Stimulated activated naive CD4-positive, alpha-beta T cell (primary cell): Measurements from ENCODE around the gene PGS1.
"Not testable (repeated sequence)": the region's sequence is repeated elsewhere in the genome, so short reads cannot be mapped to it uniquely, and the experiment has no call there.

Experiments
- DNase-seq, 6 experiments: peaks; one replicate each; lab custom pipeline; 2025; lab: John Stamatoyannopoulos, UW

Gene PGS1

GRCh38 chr17:78378225-78379130 is at the start of gene PGS1:
PGS1 (plus strand) TSS chr17:78378649; CDS start chr17:78378666, 17 bp downstream.
- DNase-seq: peak; percentile 69 to 90 (median 72)

DNA sequence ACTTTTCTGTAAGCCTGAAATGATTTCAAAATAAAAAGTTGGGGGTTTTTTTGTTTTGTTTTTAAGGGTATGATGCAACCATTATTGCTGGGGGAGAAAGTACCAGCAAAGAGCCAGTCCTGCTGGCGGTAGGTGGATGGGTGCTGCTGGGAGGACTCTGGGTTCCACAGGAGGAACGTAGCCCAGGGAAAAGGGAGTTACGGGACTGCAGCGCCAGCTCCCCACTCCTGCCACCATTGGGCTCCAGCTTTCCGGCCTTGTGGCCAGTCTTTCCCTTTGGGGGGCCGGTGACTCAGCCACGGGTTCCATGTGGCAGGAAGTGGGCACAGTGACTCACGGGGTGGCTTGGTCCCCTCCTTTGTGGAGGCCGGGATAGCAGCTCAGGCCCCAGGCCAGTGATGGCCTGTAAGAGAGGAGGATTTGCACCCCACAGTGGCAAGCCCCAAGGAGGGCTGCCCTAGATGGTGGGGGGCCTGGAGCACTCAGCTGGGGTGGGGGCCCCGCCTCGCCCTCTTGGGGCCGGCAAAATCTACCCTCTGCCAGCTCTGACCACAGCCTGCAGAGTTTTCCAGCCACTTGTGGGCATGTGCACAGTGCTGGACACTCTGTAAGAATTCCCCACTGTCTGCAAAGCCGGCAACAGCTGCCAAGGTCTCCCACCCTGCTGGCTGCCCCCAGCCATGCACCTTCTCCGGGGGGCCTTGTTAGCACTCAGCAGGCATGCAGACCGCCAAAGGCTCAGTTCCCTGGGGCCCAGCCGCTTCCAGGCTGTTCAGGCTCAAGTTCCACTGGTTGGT is 49.0 kb upstream of the PGS1 start:
- no peak for DNase-seq

DNA sequence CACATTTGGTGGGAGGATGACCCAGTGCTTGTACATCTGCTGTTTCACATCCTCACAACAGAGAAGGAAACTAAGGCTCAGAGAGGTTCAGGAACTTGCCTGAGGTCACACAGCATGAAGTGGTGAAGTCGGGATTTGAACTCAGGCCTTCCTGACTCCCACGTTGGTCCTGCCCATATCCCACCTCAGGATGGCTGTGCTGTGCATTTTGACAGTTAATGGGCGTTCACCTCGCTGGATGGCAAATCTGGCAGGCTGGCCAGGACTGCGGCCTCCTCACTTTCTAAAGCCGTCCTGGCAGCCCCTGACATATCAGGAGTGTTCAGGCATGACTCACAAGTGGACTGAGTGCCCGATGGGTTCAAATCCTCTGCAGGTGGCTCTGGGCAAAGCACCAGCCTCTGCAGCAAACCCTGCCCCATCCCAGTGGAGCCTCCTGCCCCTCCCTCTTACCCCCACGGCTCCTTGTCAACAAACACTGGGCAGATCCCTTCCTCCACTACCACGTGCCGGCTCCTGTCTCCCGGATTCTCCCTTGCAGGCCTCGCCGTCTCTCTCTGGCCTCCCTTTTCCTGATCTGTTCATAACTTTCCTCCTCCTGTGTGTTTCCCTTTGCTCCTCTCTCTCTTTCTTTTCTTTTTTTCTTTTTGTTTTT is 47.8 kb upstream of the PGS1 start:
- no peak for DNase-seq

- DNase-seq: not testable (repeated sequence)
Measured at GRCh38 chr17:78331355-78331754, 47.1 kb upstream of the PGS1 start.

DNA sequence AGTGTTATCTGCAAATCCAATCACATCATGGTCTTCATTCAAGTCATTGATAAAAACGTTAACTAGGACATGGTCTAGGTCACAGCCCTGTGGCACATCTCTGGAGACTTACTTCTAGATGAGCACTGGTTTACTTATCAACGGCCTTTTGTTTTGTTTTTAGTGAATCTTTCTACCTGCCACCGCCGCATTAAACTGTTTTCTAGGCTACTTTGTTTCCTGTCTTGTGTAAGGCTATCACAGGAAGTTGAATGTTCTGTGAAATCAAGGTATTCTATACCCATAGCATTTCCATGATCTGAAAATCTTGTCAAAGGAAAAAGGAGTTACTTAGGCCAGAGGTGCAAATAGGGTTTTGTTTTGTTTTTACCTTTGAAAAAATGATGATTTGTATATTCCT is 45.5 kb upstream of the PGS1 start:
- peak in 3 of 6 experiments; percentile 19 to 53 (median 39) for DNase-seq

- no peak for DNase-seq
Measured at GRCh38 chr17:78335209-78335608, 43.2 kb upstream of the PGS1 start.

DNA sequence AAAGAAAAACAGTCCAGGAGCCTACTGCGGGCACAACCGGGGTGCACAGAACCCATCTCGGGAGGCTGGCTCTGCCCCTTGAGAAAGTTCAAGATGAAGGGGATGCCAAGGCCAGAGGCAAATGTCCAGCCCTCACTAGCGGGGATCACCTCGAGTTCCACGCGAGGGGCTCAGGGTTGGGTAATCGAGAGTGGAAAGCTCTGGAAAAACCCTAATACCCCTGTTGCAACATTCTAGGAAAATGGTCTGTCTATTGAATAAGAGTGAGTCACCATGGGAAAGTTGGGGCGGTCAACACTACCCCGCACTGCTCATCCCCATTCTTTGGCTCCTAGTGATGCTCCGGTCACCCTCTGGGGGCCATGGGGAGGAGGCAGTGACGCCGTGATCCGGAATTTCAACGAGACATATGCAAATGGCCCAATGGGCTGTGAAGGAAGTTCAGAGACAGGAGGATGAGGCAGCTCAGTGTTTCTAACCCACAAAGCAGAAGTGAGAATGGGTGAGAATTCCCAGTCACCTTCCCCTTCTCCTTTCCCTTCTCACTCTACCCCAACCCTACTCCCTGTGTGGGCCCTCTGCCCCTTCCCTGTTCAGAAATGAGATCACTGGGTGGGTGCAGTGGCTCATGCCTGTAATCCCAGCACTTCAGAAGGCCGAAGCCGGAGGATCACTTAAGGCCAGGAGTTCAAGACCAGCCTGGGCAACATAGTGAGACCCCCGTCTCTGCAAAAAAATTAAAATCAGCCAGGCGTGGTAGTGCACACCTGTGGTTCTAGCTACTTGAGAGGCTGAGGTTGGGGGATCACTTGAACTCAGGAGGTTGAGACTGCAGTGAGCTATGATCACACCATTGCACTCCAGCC is 41.0 kb upstream of the PGS1 start:
- no peak for DNase-seq

DNA sequence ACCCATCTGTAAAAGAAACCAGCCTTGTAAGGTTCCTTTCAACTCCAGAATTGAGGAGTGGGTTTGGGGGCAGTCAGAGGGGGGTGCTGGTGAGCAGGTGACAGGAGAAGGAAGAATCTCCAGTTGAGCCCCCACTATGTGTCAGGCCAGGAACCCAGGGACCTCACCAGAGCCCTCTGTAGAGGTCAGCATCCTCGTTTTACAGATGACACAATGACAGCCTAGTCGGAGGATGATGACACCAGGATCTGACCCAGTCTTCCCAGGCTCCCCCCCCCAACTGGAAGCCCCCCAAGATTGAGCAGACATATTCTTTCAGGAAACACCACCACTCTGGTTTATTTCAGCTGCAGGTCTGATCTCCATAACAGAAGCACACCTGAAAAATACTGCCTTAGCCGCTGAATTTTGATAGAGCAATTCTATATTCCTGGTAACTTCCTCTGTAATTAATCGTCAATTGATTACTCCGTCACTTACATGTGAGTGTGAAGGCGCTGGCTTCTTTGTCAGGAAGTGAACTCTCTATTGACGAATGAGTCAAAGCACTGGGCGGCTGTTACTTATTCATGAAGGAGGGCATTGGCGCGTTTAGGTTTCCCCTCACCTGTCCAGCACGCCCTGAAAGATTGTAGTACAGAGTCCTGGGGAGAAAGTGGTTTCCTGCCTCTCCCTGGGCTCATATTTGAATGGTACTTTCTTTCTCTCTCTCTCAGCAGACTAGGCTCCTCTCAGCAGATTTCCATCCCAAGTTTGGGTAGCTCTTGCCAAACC is 39.8 kb upstream of the PGS1 start:
- no peak for DNase-seq

DNA sequence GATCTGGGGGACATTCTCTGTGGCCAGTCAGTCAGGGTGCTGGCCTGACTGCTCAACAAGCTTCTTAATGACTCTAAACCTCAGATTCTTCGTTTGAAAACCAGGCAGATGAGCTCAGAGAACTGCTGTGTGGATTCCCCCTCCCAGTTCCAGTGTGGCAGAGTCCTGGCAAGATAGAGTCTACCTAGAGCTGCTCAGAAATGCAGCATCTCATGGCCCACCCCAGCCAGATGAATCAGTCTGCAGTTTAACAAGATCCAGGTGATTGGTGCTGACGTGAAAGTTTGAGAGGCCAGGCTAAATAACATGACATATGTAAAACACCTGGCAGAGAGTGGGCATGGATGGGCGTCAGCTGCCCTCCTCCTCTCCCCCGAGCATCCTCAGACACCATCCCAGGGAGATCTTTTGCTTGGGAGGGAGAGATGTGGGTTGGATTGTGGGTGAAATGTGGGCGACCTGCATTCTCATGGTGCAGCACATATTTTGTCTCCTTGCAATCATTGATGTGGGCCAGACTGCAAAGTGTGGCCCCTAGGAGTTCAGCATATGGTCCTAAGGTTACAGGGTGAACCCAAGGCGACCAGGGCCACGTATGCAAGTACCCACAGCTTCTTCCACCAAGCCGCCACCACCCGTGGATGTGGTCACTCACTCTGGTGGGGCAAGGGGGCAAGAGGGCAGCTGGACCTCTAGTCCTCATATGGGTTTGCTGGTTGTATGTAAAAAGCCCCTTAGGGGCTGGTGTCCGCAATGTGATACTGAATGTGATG is 38.1 kb upstream of the PGS1 start:
- DNase-seq: no peak

- peak in 3 of 6 experiments; percentile 14 to 36 (median 26) for DNase-seq
Measured at GRCh38 chr17:78341559-78342448, 36.6 kb upstream of the PGS1 start.

DNA sequence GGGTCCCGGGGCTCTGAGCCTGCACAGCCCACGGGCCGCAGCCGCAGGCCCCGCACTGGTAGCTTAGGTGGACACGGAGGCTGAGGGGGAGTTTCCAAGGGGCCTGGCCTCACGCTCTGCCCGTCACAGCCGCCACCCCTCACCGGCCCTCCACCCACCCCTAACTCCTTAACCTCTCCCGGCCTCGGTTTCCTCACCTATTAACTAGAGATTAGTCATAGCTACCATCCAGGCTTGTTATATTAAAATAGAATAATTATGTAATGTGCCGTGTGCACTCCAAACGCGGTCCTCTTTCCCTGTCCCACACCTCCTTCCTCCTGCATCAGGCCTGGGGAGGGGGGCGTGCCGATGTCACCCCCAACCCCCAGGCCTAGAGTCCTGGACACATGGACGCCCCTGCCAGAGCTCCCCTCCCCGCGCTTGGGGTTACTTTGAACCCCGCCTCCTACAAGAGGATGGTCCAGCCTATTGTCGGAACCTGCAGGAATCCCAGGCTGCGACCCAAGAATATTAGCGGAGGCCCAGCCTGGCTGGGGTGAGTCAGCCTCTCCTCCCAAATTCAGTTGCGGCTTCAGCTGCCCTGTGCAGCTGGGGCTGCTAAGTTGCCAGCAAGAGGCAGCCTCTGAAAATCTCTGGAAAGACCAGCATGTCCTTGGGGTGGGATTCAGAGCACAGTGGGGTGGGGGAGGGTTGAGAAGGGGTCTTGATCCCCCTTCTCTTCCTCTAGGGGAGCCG is 35.8 kb upstream of the PGS1 start:
- DNase-seq: no peak

GRCh38 chr17:78343187-78343542 is 35.3 kb upstream of the PGS1 start:
- no peak for DNase-seq

GRCh38 chr17:78343543-78344201 is 34.8 kb upstream of the PGS1 start:
- peak; percentile 46 to 84 (median 73) for DNase-seq

- DNase-seq: peak in 1 of 6 experiments; percentile 9
Measured at GRCh38 chr17:78344666-78345065, 33.8 kb upstream of the PGS1 start.

- DNase-seq: no peak
Measured at GRCh38 chr17:78345172-78345571, 33.3 kb upstream of the PGS1 start.

DNA sequence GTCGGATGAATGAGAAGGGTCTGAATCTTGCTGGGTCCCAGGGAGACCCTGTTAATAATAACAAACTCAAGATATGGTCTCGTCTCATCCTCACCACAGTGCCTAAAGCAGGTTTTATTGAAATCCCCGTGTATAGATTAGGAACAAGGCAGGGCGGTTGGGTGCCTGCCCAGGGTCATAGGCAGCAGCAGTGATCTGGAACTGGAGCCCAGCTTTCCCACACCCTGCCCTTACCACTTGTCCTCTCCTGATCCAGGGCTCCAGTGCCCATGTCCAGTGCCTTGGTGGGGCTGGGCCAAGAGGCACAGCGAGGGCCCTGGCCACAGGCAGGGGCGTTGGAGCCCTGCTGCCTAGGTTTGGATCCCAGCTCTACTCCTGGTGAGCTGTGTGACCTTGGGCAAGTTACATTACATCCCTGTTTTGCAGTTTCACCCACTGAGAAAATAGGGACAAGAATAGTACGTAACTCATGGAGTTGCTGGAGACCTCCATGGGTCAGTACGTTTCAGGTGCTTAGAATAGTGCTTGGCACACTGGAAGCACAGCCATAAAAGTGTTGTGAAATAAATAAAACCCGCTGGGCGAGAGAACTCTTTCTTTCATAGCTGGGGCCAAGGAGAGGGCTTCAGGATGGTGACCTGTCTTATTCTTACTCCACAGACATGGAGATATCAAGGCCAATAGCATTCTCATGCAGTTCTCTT is 32.5 kb upstream of the PGS1 start:
- no peak for DNase-seq
